Spinal cord (tissue), 10 donors: Measurements from ENCODE around the gene WDR62. TPM values are rescaled to one million over a fixed set of nuclear protein-coding genes. Genes with fewer than 3 reads are reported as not detected.
"Not testable (repeated sequence)": the region's sequence is repeated elsewhere in the genome, so short reads cannot be mapped to it uniquely, and the experiment has no call there.

ENCODE experiments used
- DNase-seq, 6 donors: peaks; one replicate each; pipeline versions ENCODE4 v3.0.0 to v3.0.0-alpha.2; 2013 to 2015; ENCODE audit warnings: low spot score in 6 of 6, low read depth in 4 of 6
- H3K27ac ChIP-seq: one replicate; pipeline ENCODE4 v1.5.1; 2013; ENCODE audit warnings: low read depth, low read length, control low read depth
- H3K27me3 ChIP-seq: one replicate; pipeline ENCODE4 v1.6.1; 2013; ENCODE audit warnings: low read length; ENCODE audit not compliant: control insufficient read depth, insufficient read depth
- H3K36me3 ChIP-seq: one replicate; pipeline ENCODE4 v1.6.1; 2013; ENCODE audit warnings: low read length; ENCODE audit not compliant: control insufficient read depth, insufficient read depth
- H3K4me1 ChIP-seq: one replicate; pipeline ENCODE4 v1.6.1; 2013; ENCODE audit warnings: low read length; ENCODE audit not compliant: control insufficient read depth, insufficient read depth
- H3K4me3 ChIP-seq: one replicate; pipeline ENCODE4 v1.5.1; 2013; ENCODE audit warnings: low read depth, low read length, control low read depth
- H3K9me3 ChIP-seq: one replicate; pipeline ENCODE4 v1.6.1; 2013; ENCODE audit warnings: low read length; ENCODE audit not compliant: control insufficient read depth, insufficient read depth
- WGBS: methylation state at CpG from one replicate; pipeline ENCODE4 v1.1.5; 2013; ENCODE audit warnings: missing lambda C conversion rate; ENCODE audit not compliant: insufficient coverage; 5-methylcytosine and 5-hydroxymethylcytosine counted together
- polyA plus RNA-seq, 2 donors: library from polyadenylated mRNA; unstranded; fragments of 120-200 nt; gene quantifications; one replicate each; pipeline ENCODE4 v1.2.1, GENCODE V29; 2013; ENCODE audit not compliant: insufficient read length in 2 of 2
- total RNA-seq, 2 donors: library from RNA; depleted of rRNA in 1 of 2; stranded (reverse); fragments of 120-200 nt in 1 of 2; fragments of >200 nt in 1 of 2; gene quantifications; one replicate each; pipeline versions ENCODE4 v1.2.3 to v1.2.4, GENCODE V29; 2013 to 2014
- donor health status: healthy.

The WDR62 gene
- total and polyA plus RNA-seq, 4 donors = 2.1 to 6.6 (median 4.0) TPM

GRCh38 chr19:36134867-36135266 lies 80.2 kb downstream of the WDR62 start:
- not testable (repeated sequence) for H3K36me3 ChIP-seq, H3K4me1 ChIP-seq, H3K9me3 ChIP-seq, H3K4me3 ChIP-seq, H3K27ac ChIP-seq, DNase-seq, H3K27me3 ChIP-seq
- 93% methylated on average over 3 of the region's 4 CpGs for WGBS

- no peak for DNase-seq
- no peak overlapping the region for H3K27ac ChIP-seq
- H3K4me3 ChIP-seq = no peak overlapping the region
- peaks cover 8% of the 10 kb centered on the region for H3K36me3 ChIP-seq
- 80% methylated on average over 11 of the region's 12 CpGs for WGBS
- peaks cover 14% of the 10 kb centered on the region for H3K4me1 ChIP-seq
- no peaks in the 10 kb centered on the region for H3K27me3 ChIP-seq
- no peaks in the 10 kb centered on the region for H3K9me3 ChIP-seq
These were observed 82.4 kb downstream of the WDR62 start for GRCh38 chr19:36136964-36137686.

GRCh38 chr19:36139120-36139472 lies 84.4 kb downstream of the WDR62 start:
- no peak for DNase-seq
- 0% methylated on average over 1 of the region's 7 CpGs for WGBS
- peaks cover 21% of the 10 kb centered on the region for H3K36me3 ChIP-seq
- H3K4me3 ChIP-seq = peak overlapping the region; percentile 96
- H3K9me3 ChIP-seq = no peaks in the 10 kb centered on the region
- peaks cover 15% of the 10 kb centered on the region for H3K4me1 ChIP-seq
- peak overlapping the region; percentile 92 for H3K27ac ChIP-seq
- H3K27me3 ChIP-seq = no peaks in the 10 kb centered on the region

GRCh38 chr19:36139473-36140303 lies 85.0 kb downstream of the WDR62 start, which contains the start of gene CAPNS1:
Gene CAPNS1, plus strand, starts transcription at chr19:36140066. Its CDS starts 946 bp downstream, at chr19:36141012.
- DNase-seq = peak; percentile 94 to 99 (median 96)

GRCh38 chr19:36140304-36141038 lies 85.8 kb downstream of the WDR62 start:
- peak overlapping the region; percentile 96 for H3K27ac ChIP-seq
- no peaks in the 10 kb centered on the region for H3K9me3 ChIP-seq
- H3K27me3 ChIP-seq = no peaks in the 10 kb centered on the region
- H3K36me3 ChIP-seq = peaks cover 27% of the 10 kb centered on the region
- peaks cover 15% of the 10 kb centered on the region for H3K4me1 ChIP-seq
- WGBS = 0% methylated on average over 21 of the region's 31 CpGs
- H3K4me3 ChIP-seq = peak overlapping the region; percentile 96
- DNase-seq = peak in 2 of 6 donors; percentile 81 to 87

More at GRCh38 chr19:36139473-36140303, 85.0 kb downstream of the WDR62 start, which contains the start of gene CAPNS1:
- H3K36me3 ChIP-seq = peaks cover 23% of the 10 kb centered on the region
- peaks cover 15% of the 10 kb centered on the region for H3K4me1 ChIP-seq
- peak within 1 kb of the TSS; percentile 96 for H3K4me3 ChIP-seq
- no peaks in the 10 kb centered on the region for H3K9me3 ChIP-seq
- WGBS = under 1% methylated on average over 75 of the region's 75 CpGs
- H3K27ac ChIP-seq = peak within 1 kb of the TSS; percentile 96
- H3K27me3 ChIP-seq = no peaks in the 10 kb centered on the region

- Histone ChIP-seq H3K4me3 (peak overlapping the region; percentile 96), H3K27me3 (no peaks in the 10 kb centered on the region), H3K9me3 (no peaks in the 10 kb centered on the region), H3K36me3 (peaks cover 35% of the 10 kb centered on the region), H3K27ac (no peak overlapping the region), H3K4me1 (peaks cover 15% of the 10 kb centered on the region)
- peak in 3 of 6 donors; percentile 40 to 93 (median 85) for DNase-seq
- 29% methylated on average over 25 of the region's 42 CpGs for WGBS
These were observed 86.6 kb downstream of the WDR62 start for GRCh38 chr19:36141039-36141927.

- H3K27me3 ChIP-seq = no peaks in the 10 kb centered on the region
- peaks cover 43% of the 10 kb centered on the region for H3K36me3 ChIP-seq
- no peaks in the 10 kb centered on the region for H3K9me3 ChIP-seq
- no peak overlapping the region for H3K4me3 ChIP-seq
- peaks cover 15% of the 10 kb centered on the region for H3K4me1 ChIP-seq
- WGBS = 94% methylated on average over 10 of the region's 14 CpGs
- DNase-seq = no peak
- no peak overlapping the region for H3K27ac ChIP-seq
These were observed 87.3 kb downstream of the WDR62 start for GRCh38 chr19:36142046-36142445.

GRCh38 chr19:36142496-36142895 lies 87.8 kb downstream of the WDR62 start:
- no peak for DNase-seq
- 96% methylated on average over 7 of the region's 9 CpGs for WGBS
- no peaks in the 10 kb centered on the region for H3K27me3 ChIP-seq
- H3K4me3 ChIP-seq = no peak overlapping the region
- peaks cover 47% of the 10 kb centered on the region for H3K36me3 ChIP-seq
- no peak overlapping the region for H3K27ac ChIP-seq
- H3K9me3 ChIP-seq = no peaks in the 10 kb centered on the region
- peaks cover 15% of the 10 kb centered on the region for H3K4me1 ChIP-seq
